ENCODE data around the gene CLIC2. TPM values are rescaled to one million over a fixed set of nuclear protein-coding genes. Genes with fewer than 3 reads are reported as not detected.

Gene CLIC2
- total RNA-seq, 1 experiment from 2014 or later: 0.89 TPM

DNA sequence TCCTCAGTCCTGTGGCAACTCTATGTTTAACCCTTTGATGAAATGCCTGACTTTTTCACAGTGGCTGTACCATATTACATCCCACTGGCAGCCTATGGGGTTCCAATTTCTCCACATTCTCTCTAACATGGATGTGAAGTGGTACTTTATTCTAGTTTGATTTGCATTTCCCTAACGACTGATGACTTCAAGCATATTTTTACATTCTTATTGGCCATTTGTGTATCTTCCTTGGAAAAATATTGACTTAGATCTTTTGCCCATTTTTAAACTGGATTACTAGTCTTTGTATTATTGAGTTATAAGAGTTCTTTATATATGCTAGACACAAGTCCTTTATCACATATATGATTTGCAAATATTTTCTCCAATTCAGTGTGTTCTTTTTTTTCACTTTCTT is 68.0 kb downstream of the CLIC2 start:
- POLR2A ChIA-PET: no interaction called here
- BruUV-seq (replicated peaks): no TSS peak
- Histone ChIP-seq H3K36me3 (ENCODE audit: control insufficient read depth in 1 of 2, insufficient read depth in 2 of 2, low read length in 2 of 2) (no peaks in the 10 kb centered on the region), H3K27me3 (ENCODE audit: insufficient read depth, low read length) (no peaks in the 10 kb centered on the region), H3K9ac (ENCODE audit: low read length) (no peak overlapping the region), H3K4me1 (ENCODE audit: control insufficient read depth in 1 of 2, insufficient read depth in 2 of 2, low read length in 2 of 2) (no peaks in the 10 kb centered on the region), H3K9me2 (ENCODE audit: insufficient read depth) (no peaks in the 10 kb centered on the region), H3K79me2 (ENCODE audit: insufficient read depth, low read length) (no peaks in the 10 kb centered on the region), H2AFZ (ENCODE audit: low read depth, low read length, poor library complexity, severe bottlenecking) (no peak overlapping the region), H3K4me2 (ENCODE audit: low read length) (no peak overlapping the region), H3K4me3 (replicated peaks in 1 of 2; ENCODE audit: low read depth in 1 of 2, low read length in 2 of 2) (no peak overlapping the region), H3K27ac (ENCODE audit: low read depth, low read length) (no peak overlapping the region), H3K9me3 (ENCODE audit: control insufficient read depth in 1 of 2, insufficient read depth in 1 of 2, low read depth in 1 of 2, low read length in 2 of 2) (no peaks in the 10 kb centered on the region), H4K20me1 (ENCODE audit: insufficient read depth) (no peaks in the 10 kb centered on the region)
- no peak for ATAC-seq
- intact Hi-C loops (cut with micrococcal nuclease): no loop called here
- RAD21 ChIA-PET (ENCODE audit: low non-redundant PET in 1 of 2, low total read pairs in 2 of 2, uncharacterized antibody in 2 of 2, unreplicated experiment in 2 of 2): no interaction called here
- DNase-seq (ENCODE audit: low read depth, low spot score): no peak
- CTCF ChIA-PET: no interaction called here
- TF ChIP-seq EGR1 (IDR thresholded peaks at IDR 0.05; ENCODE audit: low read depth) (no peak), RAD21 (IDR thresholded peaks at IDR 0.05; ENCODE audit: low read depth) (no peak), EZH2 (IDR thresholded peaks at IDR 0.05) (no peak)

DNA sequence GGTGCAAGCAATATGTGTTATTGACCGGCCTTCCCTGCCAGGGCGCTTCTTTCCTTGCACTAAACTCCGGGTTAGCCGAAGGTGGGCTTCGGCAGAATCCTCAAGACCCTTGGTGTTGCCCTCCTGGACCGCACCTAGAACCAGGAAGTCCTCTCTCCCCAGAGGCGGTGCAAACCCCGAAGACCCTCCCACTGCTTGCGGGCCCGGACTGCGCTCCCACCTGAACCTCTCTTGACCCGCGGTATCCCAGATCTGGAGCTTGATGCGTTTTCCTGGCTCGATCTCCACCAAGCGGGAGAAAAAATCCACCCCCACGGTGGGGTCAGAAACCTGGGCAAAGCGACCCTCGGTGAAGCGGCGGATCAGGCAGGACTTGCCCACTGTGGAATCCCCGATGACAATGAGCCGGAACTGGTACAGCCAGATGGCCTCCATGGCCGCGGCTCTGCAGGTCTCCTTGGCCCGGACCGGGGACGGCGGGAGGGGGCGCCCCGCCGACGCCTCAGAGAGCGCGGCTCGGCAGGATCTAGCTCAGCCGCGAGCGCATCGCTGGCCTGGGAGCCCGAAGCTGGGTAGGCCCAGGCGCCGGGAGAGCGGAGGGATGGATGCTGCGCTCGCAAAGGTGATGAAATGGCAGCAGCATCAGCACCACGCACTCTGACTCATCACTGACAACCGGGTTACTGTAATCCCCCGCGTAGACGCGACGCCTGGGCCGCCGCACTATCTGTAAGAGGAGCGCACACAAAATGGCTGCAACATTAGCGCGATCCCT is 70.4 kb downstream of the CLIC2 start, which contains the start of gene RAB39B:
Gene RAB39B, minus strand, starts transcription at position 638 of the 775 bp plus-strand sequence. Its CDS starts 203 bp downstream, at position 435.
- Histone ChIP-seq H3K27me3 (ENCODE audit: insufficient read depth, low read length) (no peaks in the 10 kb centered on the region), H3K9ac (ENCODE audit: low read length) (no peak within 1 kb of the TSS), H3K79me2 (ENCODE audit: insufficient read depth, low read length) (no peaks in the 10 kb centered on the region), H3K27ac (ENCODE audit: low read depth, low read length) (no peak within 1 kb of the TSS), H3K36me3 (ENCODE audit: control insufficient read depth in 1 of 2, insufficient read depth in 2 of 2, low read length in 2 of 2) (no peaks in the 10 kb centered on the region), H4K20me1 (ENCODE audit: insufficient read depth) (no peaks in the 10 kb centered on the region), H3K4me3 (replicated peaks in 1 of 2; ENCODE audit: low read depth in 1 of 2, low read length in 2 of 2) (no peak within 1 kb of the TSS), H3K9me3 (ENCODE audit: control insufficient read depth in 1 of 2, insufficient read depth in 1 of 2, low read depth in 1 of 2, low read length in 2 of 2) (no peaks in the 10 kb centered on the region), H3K4me2 (ENCODE audit: low read length) (no peak within 1 kb of the TSS), H3K4me1 (ENCODE audit: control insufficient read depth in 1 of 2, insufficient read depth in 2 of 2, low read length in 2 of 2) (no peaks in the 10 kb centered on the region), H2AFZ (ENCODE audit: low read depth, low read length, poor library complexity, severe bottlenecking) (no peak within 1 kb of the TSS), H3K9me2 (ENCODE audit: insufficient read depth) (no peaks in the 10 kb centered on the region)
- ChIA-PET CTCF (no interaction called here), RAD21 (ENCODE audit: low non-redundant PET in 1 of 2, low total read pairs in 2 of 2, uncharacterized antibody in 2 of 2, unreplicated experiment in 2 of 2) (no interaction called here), POLR2A (no interaction called here)
- ATAC-seq (no peak), DNase-seq (ENCODE audit: low read depth, low spot score) (no peak)
- intact Hi-C loops (cut with micrococcal nuclease): no loop called here
- no TSS peak for BruUV-seq (replicated peaks)
- no peak for TF ChIP-seq EZH2 (IDR thresholded peaks at IDR 0.05)
- no peak for TF ChIP-seq ZNF274 (IDR thresholded peaks at IDR 0.05; ENCODE audit: low read depth, low read length)
- TF ChIP-seq CBX3 (IDR thresholded peaks at IDR 0.05; ENCODE audit: low read depth): no peak
- TF ChIP-seq YY1 (IDR thresholded peaks at IDR 0.05; ENCODE audit: extremely low read depth, insufficient replicate concordance, low read depth, low read length): no peak
- TF ChIP-seq EGR1 (IDR thresholded peaks at IDR 0.05; ENCODE audit: low read depth): no peak
- TF ChIP-seq POLR2AphosphoS5 (IDR thresholded peaks at IDR 0.05; ENCODE audit: low read depth, low read length): no peak
- TF ChIP-seq TCF7L2 (IDR thresholded peaks at IDR 0.05; ENCODE audit: borderline replicate concordance, extremely low read depth, insufficient read depth, insufficient read length): no peak
- TF ChIP-seq, protein P1, sequence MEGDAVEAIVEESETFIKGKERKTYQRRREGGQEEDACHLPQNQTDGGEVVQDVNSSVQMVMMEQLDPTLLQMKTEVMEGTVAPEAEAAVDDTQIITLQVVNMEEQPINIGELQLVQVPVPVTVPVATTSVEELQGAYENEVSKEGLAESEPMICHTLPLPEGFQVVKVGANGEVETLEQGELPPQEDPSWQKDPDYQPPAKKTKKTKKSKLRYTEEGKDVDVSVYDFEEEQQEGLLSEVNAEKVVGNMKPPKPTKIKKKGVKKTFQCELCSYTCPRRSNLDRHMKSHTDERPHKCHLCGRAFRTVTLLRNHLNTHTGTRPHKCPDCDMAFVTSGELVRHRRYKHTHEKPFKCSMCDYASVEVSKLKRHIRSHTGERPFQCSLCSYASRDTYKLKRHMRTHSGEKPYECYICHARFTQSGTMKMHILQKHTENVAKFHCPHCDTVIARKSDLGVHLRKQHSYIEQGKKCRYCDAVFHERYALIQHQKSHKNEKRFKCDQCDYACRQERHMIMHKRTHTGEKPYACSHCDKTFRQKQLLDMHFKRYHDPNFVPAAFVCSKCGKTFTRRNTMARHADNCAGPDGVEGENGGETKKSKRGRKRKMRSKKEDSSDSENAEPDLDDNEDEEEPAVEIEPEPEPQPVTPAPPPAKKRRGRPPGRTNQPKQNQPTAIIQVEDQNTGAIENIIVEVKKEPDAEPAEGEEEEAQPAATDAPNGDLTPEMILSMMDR (IDR thresholded peaks at IDR 0.05 in 2 of 3, conservative IDR thresholded peaks at IDR 0.05 in 1 of 3; ENCODE audit: borderline replicate concordance in 1 of 3, insufficient read depth in 1 of 3, low read depth in 2 of 3, low read length in 2 of 3): no peak
- TF ChIP-seq FOSL1 (IDR thresholded peaks at IDR 0.05; ENCODE audit: low read depth): no peak
- TF ChIP-seq SRF (IDR thresholded peaks at IDR 0.05; ENCODE audit: low read depth): no peak
- TF ChIP-seq, protein P2, sequence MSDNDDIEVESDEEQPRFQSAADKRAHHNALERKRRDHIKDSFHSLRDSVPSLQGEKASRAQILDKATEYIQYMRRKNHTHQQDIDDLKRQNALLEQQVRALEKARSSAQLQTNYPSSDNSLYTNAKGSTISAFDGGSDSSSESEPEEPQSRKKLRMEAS (IDR thresholded peaks at IDR 0.05): no peak
- TF ChIP-seq, protein P3, sequence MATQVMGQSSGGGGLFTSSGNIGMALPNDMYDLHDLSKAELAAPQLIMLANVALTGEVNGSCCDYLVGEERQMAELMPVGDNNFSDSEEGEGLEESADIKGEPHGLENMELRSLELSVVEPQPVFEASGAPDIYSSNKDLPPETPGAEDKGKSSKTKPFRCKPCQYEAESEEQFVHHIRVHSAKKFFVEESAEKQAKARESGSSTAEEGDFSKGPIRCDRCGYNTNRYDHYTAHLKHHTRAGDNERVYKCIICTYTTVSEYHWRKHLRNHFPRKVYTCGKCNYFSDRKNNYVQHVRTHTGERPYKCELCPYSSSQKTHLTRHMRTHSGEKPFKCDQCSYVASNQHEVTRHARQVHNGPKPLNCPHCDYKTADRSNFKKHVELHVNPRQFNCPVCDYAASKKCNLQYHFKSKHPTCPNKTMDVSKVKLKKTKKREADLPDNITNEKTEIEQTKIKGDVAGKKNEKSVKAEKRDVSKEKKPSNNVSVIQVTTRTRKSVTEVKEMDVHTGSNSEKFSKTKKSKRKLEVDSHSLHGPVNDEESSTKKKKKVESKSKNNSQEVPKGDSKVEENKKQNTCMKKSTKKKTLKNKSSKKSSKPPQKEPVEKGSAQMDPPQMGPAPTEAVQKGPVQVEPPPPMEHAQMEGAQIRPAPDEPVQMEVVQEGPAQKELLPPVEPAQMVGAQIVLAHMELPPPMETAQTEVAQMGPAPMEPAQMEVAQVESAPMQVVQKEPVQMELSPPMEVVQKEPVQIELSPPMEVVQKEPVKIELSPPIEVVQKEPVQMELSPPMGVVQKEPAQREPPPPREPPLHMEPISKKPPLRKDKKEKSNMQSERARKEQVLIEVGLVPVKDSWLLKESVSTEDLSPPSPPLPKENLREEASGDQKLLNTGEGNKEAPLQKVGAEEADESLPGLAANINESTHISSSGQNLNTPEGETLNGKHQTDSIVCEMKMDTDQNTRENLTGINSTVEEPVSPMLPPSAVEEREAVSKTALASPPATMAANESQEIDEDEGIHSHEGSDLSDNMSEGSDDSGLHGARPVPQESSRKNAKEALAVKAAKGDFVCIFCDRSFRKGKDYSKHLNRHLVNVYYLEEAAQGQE (IDR thresholded peaks at IDR 0.05; ENCODE audit: low read depth): no peak
- TF ChIP-seq, protein P4, sequence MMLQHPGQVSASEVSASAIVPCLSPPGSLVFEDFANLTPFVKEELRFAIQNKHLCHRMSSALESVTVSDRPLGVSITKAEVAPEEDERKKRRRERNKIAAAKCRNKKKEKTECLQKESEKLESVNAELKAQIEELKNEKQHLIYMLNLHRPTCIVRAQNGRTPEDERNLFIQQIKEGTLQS (IDR thresholded peaks at IDR 0.05): no peak
